Cardiac muscle cell (in vitro differentiated cells and primary cell): ENCODE measurements around the gene BMPR1B. TPM values are rescaled to one million over a fixed set of nuclear protein-coding genes. Genes with fewer than 3 reads are reported as not detected.

Source experiments
- DNase-seq, 2 donors: peaks; one replicate each; pipeline versions ENCODE4 v3.0.0 to v3.0.0-alpha.2; 2010 to 2017; ENCODE audit warnings: low read depth in 1 of 2, low spot score in 1 of 2
- H3K27ac ChIP-seq: fragments of 200-600 bp; sonication (generic); 2 replicates; pipeline ENCODE4 v1.5.1; 2016
- H3K27me3 ChIP-seq: fragments of 200-600 bp; sonication (generic); 2 replicates; pipeline ENCODE4 v1.6.0; 2016; ENCODE audit warnings: control low read depth
- H3K36me3 ChIP-seq: fragments of 200-600 bp; sonication (generic); 2 replicates; pipeline ENCODE4 v1.5.1; 2016; ENCODE audit warnings: control low read depth
- H3K4me1 ChIP-seq: fragments of 200-600 bp; sonication (generic); 2 replicates; pipeline ENCODE4 v1.8.1; 2017; ENCODE audit warnings: low read depth, mild to moderate bottlenecking, mixed run types
- H3K4me3 ChIP-seq: fragments of 200-600 bp; sonication (generic); 2 replicates; pipeline ENCODE4 v1.5.1; 2016; ENCODE audit warnings: mild to moderate bottlenecking
- H3K9me3 ChIP-seq: fragments of 200-600 bp; sonication (generic); 2 replicates; pipeline ENCODE4 v1.5.1; 2017; ENCODE audit warnings: low read depth, mild to moderate bottlenecking, control low read depth
- polyA plus RNA-seq: library from polyadenylated mRNA; unstranded; fragments of >200 nt; fragmentation: Nextera tagmentation; extraction: Ambion mirVana; gene quantifications from 2 replicates; pipeline ENCODE4 v1.2.1, GENCODE V29; 2016
- total RNA-seq: library from RNA; depleted of rRNA; stranded (reverse); fragments of >200 nt; gene quantifications from 2 replicates; pipeline ENCODE4 v1.2.3, GENCODE V29; 2016
- TF ChIP-seq, protein P1 (sequence below): IDR thresholded peaks from 2 replicates; pipeline ENCODE4 v1.5.1; 2012; ENCODE audit warnings: low read depth, mild to moderate bottlenecking, low read length

The BMPR1B gene
- total and polyA plus RNA-seq, 2 experiments from 2014 or later = 0.53 to 1.8 TPM

- no peaks in the 10 kb centered on the region for H3K27me3 ChIP-seq
- no peak overlapping the region for H3K4me3 ChIP-seq
- no peaks in the 10 kb centered on the region for H3K9me3 ChIP-seq
- no peaks in the 10 kb centered on the region for H3K4me1 ChIP-seq
- H3K36me3 ChIP-seq = no peaks in the 10 kb centered on the region
- TF ChIP-seq, protein P1, sequence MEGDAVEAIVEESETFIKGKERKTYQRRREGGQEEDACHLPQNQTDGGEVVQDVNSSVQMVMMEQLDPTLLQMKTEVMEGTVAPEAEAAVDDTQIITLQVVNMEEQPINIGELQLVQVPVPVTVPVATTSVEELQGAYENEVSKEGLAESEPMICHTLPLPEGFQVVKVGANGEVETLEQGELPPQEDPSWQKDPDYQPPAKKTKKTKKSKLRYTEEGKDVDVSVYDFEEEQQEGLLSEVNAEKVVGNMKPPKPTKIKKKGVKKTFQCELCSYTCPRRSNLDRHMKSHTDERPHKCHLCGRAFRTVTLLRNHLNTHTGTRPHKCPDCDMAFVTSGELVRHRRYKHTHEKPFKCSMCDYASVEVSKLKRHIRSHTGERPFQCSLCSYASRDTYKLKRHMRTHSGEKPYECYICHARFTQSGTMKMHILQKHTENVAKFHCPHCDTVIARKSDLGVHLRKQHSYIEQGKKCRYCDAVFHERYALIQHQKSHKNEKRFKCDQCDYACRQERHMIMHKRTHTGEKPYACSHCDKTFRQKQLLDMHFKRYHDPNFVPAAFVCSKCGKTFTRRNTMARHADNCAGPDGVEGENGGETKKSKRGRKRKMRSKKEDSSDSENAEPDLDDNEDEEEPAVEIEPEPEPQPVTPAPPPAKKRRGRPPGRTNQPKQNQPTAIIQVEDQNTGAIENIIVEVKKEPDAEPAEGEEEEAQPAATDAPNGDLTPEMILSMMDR = no peak
- H3K27ac ChIP-seq = no peak overlapping the region
- no peak for DNase-seq
These were observed 383.6 kb downstream of the BMPR1B start for GRCh38 chr4:95141361-95141760.

DNA sequence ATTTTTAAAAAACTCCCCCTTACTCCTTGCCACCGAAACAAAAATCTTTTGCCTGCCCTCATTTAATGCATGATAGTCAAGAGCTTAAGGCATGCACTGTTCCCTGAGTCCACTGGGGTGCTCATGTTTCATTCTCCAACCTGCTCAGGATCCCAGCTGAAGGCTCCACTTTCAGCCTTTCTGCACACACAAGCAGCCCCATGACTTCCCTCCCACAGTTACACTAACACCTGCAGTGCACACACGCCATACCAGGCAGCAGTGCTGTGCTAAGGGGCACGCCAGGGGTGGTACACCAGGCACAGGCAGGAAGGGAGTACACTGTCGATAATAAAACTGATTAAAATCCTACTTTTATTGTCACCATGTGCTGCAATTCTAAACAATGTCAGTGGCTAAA, 385.2 kb downstream of the BMPR1B start:
- Histone ChIP-seq H3K27ac (no peak overlapping the region), H3K4me3 (no peak overlapping the region), H3K4me1 (no peaks in the 10 kb centered on the region), H3K9me3 (no peaks in the 10 kb centered on the region), H3K27me3 (no peaks in the 10 kb centered on the region), H3K36me3 (no peaks in the 10 kb centered on the region)
- DNase-seq = peak in 1 of 2 donors; percentile 44
- TF ChIP-seq, protein P1 = no peak

DNA sequence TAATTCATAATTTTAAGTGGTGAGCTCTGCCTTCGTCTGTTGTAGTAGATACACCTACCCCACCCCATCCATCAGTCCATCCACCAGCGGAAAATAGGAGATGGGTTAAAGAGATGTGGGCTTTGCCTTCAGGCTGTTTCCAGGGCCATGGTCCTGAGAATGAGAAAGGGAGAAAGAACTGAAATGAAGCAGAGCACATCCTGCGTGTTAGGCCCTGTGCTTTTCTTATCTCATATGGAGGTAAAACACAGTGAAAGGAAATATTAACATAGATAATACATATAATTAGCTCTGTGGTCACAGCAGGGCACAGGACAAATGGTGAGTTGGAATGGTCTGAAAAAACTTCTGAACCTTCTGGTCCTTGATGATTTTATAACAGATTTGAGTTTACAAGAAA, 393.5 kb downstream of the BMPR1B start:
- no peaks in the 10 kb centered on the region for H3K27me3 ChIP-seq
- DNase-seq = no peak
- TF ChIP-seq, protein P1 = no peak
- no peaks in the 10 kb centered on the region for H3K9me3 ChIP-seq
- no peak overlapping the region for H3K27ac ChIP-seq
- H3K36me3 ChIP-seq = no peaks in the 10 kb centered on the region
- no peaks in the 10 kb centered on the region for H3K4me1 ChIP-seq
- no peak overlapping the region for H3K4me3 ChIP-seq

GRCh38 chr4:95153182-95153581, 395.4 kb downstream of the BMPR1B start:
- TF ChIP-seq, protein P1 = no peak
- Histone ChIP-seq H3K36me3 (no peaks in the 10 kb centered on the region), H3K27me3 (no peaks in the 10 kb centered on the region), H3K27ac (no peak overlapping the region), H3K4me3 (no peak overlapping the region), H3K4me1 (no peaks in the 10 kb centered on the region), H3K9me3 (no peaks in the 10 kb centered on the region)
- DNase-seq = peak; percentile 18 to 30

DNA sequence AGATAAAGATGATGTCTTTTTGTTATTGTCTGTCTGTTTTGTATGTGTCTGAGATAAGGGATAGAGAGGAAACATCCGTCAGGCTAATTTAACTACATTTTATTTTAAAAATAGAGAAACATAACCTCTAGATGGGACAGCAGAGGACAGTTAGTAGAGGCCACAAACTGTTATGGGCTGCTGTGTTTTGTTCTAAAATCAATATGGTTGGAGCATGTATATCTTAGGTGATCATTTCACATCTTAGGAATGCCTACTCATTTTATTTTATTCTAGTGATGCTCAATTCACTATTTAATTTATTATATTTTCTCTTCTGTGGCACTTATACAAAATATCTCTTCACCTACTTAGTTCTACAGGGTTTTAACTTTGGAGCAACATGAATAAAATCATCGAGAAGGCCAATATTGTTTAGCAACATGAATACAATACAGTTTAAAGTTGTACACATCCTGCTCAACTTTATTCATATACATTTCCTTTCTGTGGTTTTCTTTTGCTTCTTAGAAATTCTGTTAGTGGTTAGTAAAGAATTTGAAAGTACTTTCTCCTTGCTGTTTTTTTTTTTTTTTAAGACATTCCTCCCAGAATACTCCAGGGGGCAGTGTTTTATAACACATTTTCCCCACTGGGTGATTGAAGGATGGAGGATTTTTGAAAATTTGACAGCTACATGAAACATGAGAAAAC, 398.1 kb downstream of the BMPR1B start:
- TF ChIP-seq, protein P1 = peak; percentile 72

More for the DNA sequence above, 398.1 kb downstream of the BMPR1B start:
- Histone ChIP-seq H3K36me3 (no peaks in the 10 kb centered on the region), H3K27me3 (no peaks in the 10 kb centered on the region), H3K4me1 (no peaks in the 10 kb centered on the region), H3K9me3 (no peaks in the 10 kb centered on the region), H3K4me3 (no peak overlapping the region), H3K27ac (no peak overlapping the region)
- peak; percentile 33 to 69 for DNase-seq
